Stomach (tissue), 9 donors: ENCODE data around the gene FAM227B. TPM values are rescaled to one million over a fixed set of nuclear protein-coding genes. Genes with fewer than 3 reads are reported as not detected.

ENCODE experiments used
- DNase-seq, 2 donors: peaks; one replicate each; pipeline versions ENCODE4 v3.0.0 to v3.0.0-alpha.2; 2013 to 2019
- H3K27ac ChIP-seq, 5 donors: fragments of 200-600 bp in 4 of 5; sonication (generic) in 4 of 5; one replicate each; pipeline ENCODE4 v1.5.1; 2013 to 2019; ENCODE audit warnings: mild to moderate bottlenecking in 1 of 5, moderate library complexity in 1 of 5
- H3K27me3 ChIP-seq, 3 donors: fragments of 200-600 bp; sonication (generic); one replicate each; pipeline ENCODE4 v1.5.1; 2017 to 2019; ENCODE audit warnings: mixed run types in 1 of 3
- H3K36me3 ChIP-seq, 4 donors: fragments of 200-600 bp; sonication (generic); 1 replicate in 3 of 4; 2 replicates in 1 of 4; pipeline ENCODE4 v1.5.1; 2016 to 2019
- H3K4me1 ChIP-seq, 4 donors: fragments of 200-600 bp; sonication (generic); one replicate each; pipeline ENCODE4 v1.5.1; 2016 to 2019
- H3K4me3 ChIP-seq, 4 donors: fragments of 200-600 bp; sonication (generic) in 3 of 4; one replicate each; pipeline ENCODE4 v1.5.1; 2016 to 2019; ENCODE audit warnings: mild to moderate bottlenecking in 1 of 4
- H3K9me3 ChIP-seq, 4 donors: fragments of 200-600 bp; sonication (generic); one replicate each; pipeline ENCODE4 v1.5.1; 2016 to 2019
- CTCF ChIP-seq, 7 experiments: fragments of 450-650 bp in 4 of 7; fragments of 200-600 bp in 3 of 7; sonication (generic) in 3 of 7; IDR thresholded peaks; one replicate each; pipeline ENCODE4 v1.5.1; 2016 to 2019; ENCODE audit warnings: antibody characterized with exemption in 7 of 7, control low read depth in 2 of 7, mild to moderate bottlenecking in 1 of 7
- EP300 ChIP-seq: sonication (generic); formaldehyde crosslinking; IDR thresholded peaks from one replicate; pipeline ENCODE4 v1.6.1; 2017; ENCODE audit warnings: antibody characterized with exemption
- POLR2A ChIP-seq, 4 donors: fragments of 450-650 bp; IDR thresholded peaks; one replicate each; pipeline ENCODE4 v1.6.1; 2016; ENCODE audit warnings: antibody characterized with exemption in 4 of 4, control low read depth in 2 of 4, mild to moderate bottlenecking in 1 of 4, moderate library complexity in 1 of 4
- POLR2AphosphoS5 ChIP-seq, 3 donors: sonication (generic); formaldehyde crosslinking; IDR thresholded peaks; one replicate each; pipeline ENCODE4 v1.6.1; 2016; ENCODE audit warnings: antibody characterized with exemption in 3 of 3
- WGBS, 5 donors: extraction: QIAGEN DNeasy Blood & Tissue Kit in 3 of 5; methylation state at CpG; one replicate each; pipeline versions ENCODE4 v1.1.5 to v1.1.7; 2013 to 2018; 5-methylcytosine and 5-hydroxymethylcytosine counted together
- intact Hi-C: fragments of 100-400 bp; cut with DNase I; formaldehyde crosslinking; loops from one replicate; pipeline ENCODE4 v1.15.1; 2023; ENCODE audit warnings: low total_unique reads
- polyA plus RNA-seq, 3 donors: library from polyadenylated mRNA; stranded (reverse); fragments of 200-250 nt; gene quantifications; one replicate each; pipeline ENCODE4 v1.2.3, GENCODE V29; 2013
- total RNA-seq, 5 donors: library from RNA; depleted of rRNA; stranded (reverse); fragments of >200 nt; gene quantifications; one replicate each; pipeline versions ENCODE4 v1.1.0 to v1.2.3, GENCODE V29; 2014 to 2016
- donor health status: healthy with polysubstance abuse.
- donor health status: Bipolar disorder and iron deficiency.
- donor health status: healthy.

Gene FAM227B
- total and polyA plus RNA-seq, 8 donors = 1.3 to 7.1 (median 2.9) TPM; not detected in 1

GRCh38 chr15:49656734-49657133, 36.1 kb upstream of the FAM227B start:
- H3K4me3 ChIP-seq = no peak overlapping the region
- intact Hi-C loops = no loop called here
- WGBS, 5 donors = 83 to 95% (median 89%) methylated on average over 1 of the region's 1 CpG
- TF ChIP-seq EP300 (no peak), POLR2A (IDR thresholded peaks at IDR 0.05) (no peak), POLR2AphosphoS5 (IDR thresholded peaks at IDR 0.05) (no peak), CTCF (IDR thresholded peaks at IDR 0.05) (no peak)
- no peak overlapping the region for H3K27ac ChIP-seq
- no peaks in the 10 kb centered on the region for H3K4me1 ChIP-seq
- no peaks in the 10 kb centered on the region for H3K36me3 ChIP-seq
- no peaks in the 10 kb centered on the region for H3K27me3 ChIP-seq
- no peak for DNase-seq
- peaks cover 0 to 26% (median 17%) of the 10 kb centered on the region in 4 donors for H3K9me3 ChIP-seq

DNA sequence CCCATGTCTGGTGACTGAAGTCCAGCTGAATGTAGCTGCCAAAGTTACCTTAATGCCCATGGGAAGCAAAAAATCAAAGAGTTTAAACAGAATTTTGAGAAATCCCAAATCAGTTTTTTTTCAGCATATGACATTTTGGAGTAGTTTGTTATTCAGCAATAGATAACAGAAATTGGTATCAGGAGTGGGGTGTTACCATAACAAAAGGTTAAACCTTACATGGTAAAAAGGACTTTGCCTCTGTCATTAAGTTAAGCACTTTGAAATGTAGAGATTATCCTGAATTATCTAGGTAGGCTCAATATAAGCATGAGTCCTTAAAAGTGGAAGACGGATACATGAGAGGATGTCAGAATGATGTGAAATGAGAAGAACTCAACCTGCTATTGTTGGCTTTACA, 32.3 kb upstream of the FAM227B start:
- Histone ChIP-seq H3K4me1 (no peaks in the 10 kb centered on the region), H3K9me3 (peaks cover 0 to 28% (median 18%) of the 10 kb centered on the region in 4 donors), H3K4me3 (no peak overlapping the region), H3K27me3 (no peaks in the 10 kb centered on the region), H3K27ac (no peak overlapping the region), H3K36me3 (no peaks in the 10 kb centered on the region)
- no peak for TF ChIP-seq POLR2A (IDR thresholded peaks at IDR 0.05)
- TF ChIP-seq CTCF (IDR thresholded peaks at IDR 0.05) = no peak
- no peak for TF ChIP-seq POLR2AphosphoS5 (IDR thresholded peaks at IDR 0.05)
- no peak for TF ChIP-seq EP300
- intact Hi-C loops = no loop called here
- 59 to 100% (median 97%) methylated on average over 1 of the region's 1 CpG for WGBS, 5 donors
- DNase-seq = no peak

- WGBS, 5 donors = 65 to 71% (median 67%) methylated on average over 2 of the region's 2 CpGs
- intact Hi-C loops = no loop called here
- Histone ChIP-seq H3K36me3 (peaks cover 0 to 8% (median 0%) of the 10 kb centered on the region in 4 donors), H3K4me3 (no peak overlapping the region), H3K27ac (no peak overlapping the region), H3K9me3 (peaks cover 0 to 28% (median 18%) of the 10 kb centered on the region in 4 donors), H3K4me1 (peaks cover 0 to 6% (median 4%) of the 10 kb centered on the region in 4 donors), H3K27me3 (no peaks in the 10 kb centered on the region)
- DNase-seq = no peak
- TF ChIP-seq EP300 = no peak
- no peak for TF ChIP-seq POLR2AphosphoS5 (IDR thresholded peaks at IDR 0.05)
- TF ChIP-seq POLR2A (IDR thresholded peaks at IDR 0.05) = no peak
- TF ChIP-seq CTCF (IDR thresholded peaks at IDR 0.05) = no peak
These were observed 30.1 kb upstream of the FAM227B start for GRCh38 chr15:49650676-49651075.

- no peak for DNase-seq
- Histone ChIP-seq H3K36me3 (peaks cover 0 to 8% (median 0%) of the 10 kb centered on the region in 4 donors), H3K9me3 (peaks cover 0 to 28% (median 18%) of the 10 kb centered on the region in 4 donors), H3K27ac (no peak overlapping the region), H3K4me1 (peaks cover 0 to 12% (median 8%) of the 10 kb centered on the region in 4 donors), H3K4me3 (no peak overlapping the region), H3K27me3 (no peaks in the 10 kb centered on the region)
- TF ChIP-seq CTCF (IDR thresholded peaks at IDR 0.05) (no peak), POLR2A (IDR thresholded peaks at IDR 0.05) (no peak), POLR2AphosphoS5 (IDR thresholded peaks at IDR 0.05) (no peak), EP300 (no peak)
- intact Hi-C loops = no loop called here
- 97 to 100% (median 98%) methylated on average over 1 of the region's 1 CpG for WGBS, 5 donors
These were observed 29.4 kb upstream of the FAM227B start for GRCh38 chr15:49649987-49650386.
